Stomach (tissue), 4 donors: ENCODE data around the gene EPHX1.

Experiments used
- CTCF ChIP-seq, 7 experiments: fragments of 450-650 bp in 4 of 7; fragments of 200-600 bp in 3 of 7; sonication (generic) in 3 of 7; IDR thresholded peaks; one replicate each; pipeline ENCODE4 v1.5.1; 2016 to 2019; ENCODE audit warnings: antibody characterized with exemption in 7 of 7, control low read depth in 2 of 7, mild to moderate bottlenecking in 1 of 7
- EP300 ChIP-seq: sonication (generic); formaldehyde crosslinking; IDR thresholded peaks from one replicate; pipeline ENCODE4 v1.6.1; 2017; ENCODE audit warnings: antibody characterized with exemption

- TF ChIP-seq EP300, result no peak
- no peak for TF ChIP-seq CTCF (IDR thresholded peaks at IDR 0.05)
These were observed 35.4 kb upstream of the EPHX1 start for GRCh38 chr1:225774281-225775147.
